Endothelial cell (in vitro differentiated cells): ENCODE results near the gene IL12RB2. TPM values are rescaled to one million over a fixed set of nuclear protein-coding genes. Genes with fewer than 3 reads are reported as not detected.

Source experiments
- DNase-seq: peaks from one replicate; pipeline ENCODE4 v3.0.0; 2021; ENCODE audit warnings: low spot score
- H3K27ac Mint-ChIP-seq: one replicate; pipeline ENCODE4 v1.8.0; 2021; ENCODE audit warnings: mixed read lengths, inconsistent platforms; ENCODE audit not compliant: unreplicated experiment
- H3K27me3 Mint-ChIP-seq: one replicate; pipeline ENCODE4 v1.8.0; 2021; ENCODE audit warnings: mild to moderate bottlenecking, moderate library complexity, mixed read lengths, inconsistent platforms; ENCODE audit not compliant: unreplicated experiment
- H3K36me3 Mint-ChIP-seq: one replicate; pipeline ENCODE4 v1.8.0; 2021; ENCODE audit warnings: mild to moderate bottlenecking, low read depth, mixed read lengths, inconsistent platforms; ENCODE audit not compliant: unreplicated experiment
- H3K4me1 Mint-ChIP-seq: one replicate; pipeline ENCODE4 v1.8.0; 2021; ENCODE audit warnings: mild to moderate bottlenecking, mixed read lengths, inconsistent platforms; ENCODE audit not compliant: unreplicated experiment
- H3K4me3 Mint-ChIP-seq: one replicate; pipeline ENCODE4 v1.8.0; 2021; ENCODE audit warnings: mild to moderate bottlenecking, mixed read lengths, inconsistent platforms; ENCODE audit not compliant: unreplicated experiment
- H3K9me3 Mint-ChIP-seq: one replicate; pipeline ENCODE4 v1.8.0; 2021; ENCODE audit warnings: mixed read lengths, inconsistent platforms; ENCODE audit not compliant: unreplicated experiment
- CTCF ChIP-seq: fragments of 200-600 bp; sonication (generic); IDR thresholded peaks from one replicate; pipeline ENCODE4 v1.5.0; 2021; ENCODE audit warnings: antibody characterized with exemption; ENCODE audit not compliant: unreplicated experiment
- total RNA-seq: library from RNA; stranded (reverse); fragmentation: NEBNext Ultra II Directional; extraction: Animal tissue kit (Norgen Biotek cat#: 25700); gene quantifications from one replicate; pipeline ENCODE4 v1.2.1, GENCODE V29; 2021; ENCODE audit not compliant: unreplicated experiment

IL12RB2 gene
- total RNA-seq, 1 donor from 2014 or later = 0.36 TPM

DNA sequence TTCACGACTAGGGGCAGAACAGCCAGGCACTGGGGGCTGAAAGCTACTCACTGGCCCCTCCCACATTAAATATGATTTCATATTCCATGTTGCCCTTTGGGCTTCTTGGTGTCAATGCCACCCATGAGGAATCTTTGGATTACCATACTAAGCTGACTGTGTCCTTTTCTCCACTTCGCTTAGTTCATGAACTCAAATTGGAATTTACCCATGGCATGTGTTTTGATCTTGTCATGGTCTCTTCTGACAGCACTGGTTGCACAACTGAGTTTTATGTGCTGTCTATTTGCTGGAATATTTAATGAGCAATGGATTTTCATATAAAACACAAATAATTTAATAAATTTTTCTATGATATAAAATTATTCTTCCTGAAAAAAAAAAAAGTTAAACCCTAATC is 63.4 kb downstream of the IL12RB2 start:
- peaks cover 2% of the 10 kb centered on the region for H3K27me3 Mint-ChIP-seq
- no peaks in the 10 kb centered on the region for H3K9me3 Mint-ChIP-seq
- DNase-seq = no peak
- no peaks in the 10 kb centered on the region for H3K36me3 Mint-ChIP-seq
- TF ChIP-seq CTCF = no peak
- H3K27ac Mint-ChIP-seq = no peak overlapping the region
- H3K4me3 Mint-ChIP-seq = no peak overlapping the region
- peaks cover under 1% of the 10 kb centered on the region for H3K4me1 Mint-ChIP-seq

- peaks cover 2% of the 10 kb centered on the region for H3K27me3 Mint-ChIP-seq
- H3K4me1 Mint-ChIP-seq = peaks cover 6% of the 10 kb centered on the region
- no peak overlapping the region for H3K4me3 Mint-ChIP-seq
- DNase-seq = no peak
- H3K9me3 Mint-ChIP-seq = no peaks in the 10 kb centered on the region
- H3K36me3 Mint-ChIP-seq = no peaks in the 10 kb centered on the region
- no peak overlapping the region for H3K27ac Mint-ChIP-seq
- TF ChIP-seq CTCF = no peak
These were observed 64.0 kb downstream of the IL12RB2 start for GRCh38 chr1:67371681-67372080.

DNA sequence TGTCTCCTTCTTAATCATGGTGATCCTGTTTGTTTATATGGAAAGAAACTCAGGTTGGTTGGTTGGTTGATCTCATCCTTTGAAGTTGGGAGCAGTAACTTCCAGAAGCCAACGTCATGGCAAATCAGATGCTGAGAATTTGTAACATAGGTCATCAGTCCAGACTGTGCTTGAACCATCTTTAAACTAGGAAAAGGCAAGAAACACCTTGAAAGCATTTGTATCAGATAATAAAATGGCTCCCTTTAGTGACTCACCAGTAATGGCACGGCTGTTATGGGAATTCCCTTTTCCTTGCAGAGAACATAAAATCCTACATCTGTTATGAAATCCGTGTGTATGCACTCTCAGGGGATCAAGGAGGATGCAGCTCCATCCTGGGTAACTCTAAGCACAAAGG is 64.5 kb downstream of the IL12RB2 start:
- H3K4me1 Mint-ChIP-seq = peaks cover 6% of the 10 kb centered on the region
- no peak for DNase-seq
- no peaks in the 10 kb centered on the region for H3K9me3 Mint-ChIP-seq
- no peak overlapping the region for H3K4me3 Mint-ChIP-seq
- H3K36me3 Mint-ChIP-seq = no peaks in the 10 kb centered on the region
- peaks cover 4% of the 10 kb centered on the region for H3K27me3 Mint-ChIP-seq
- TF ChIP-seq CTCF = no peak
- H3K27ac Mint-ChIP-seq = no peak overlapping the region

GRCh38 chr1:67372898-67373297 is 65.2 kb downstream of the IL12RB2 start:
- H3K27me3 Mint-ChIP-seq = peaks cover 5% of the 10 kb centered on the region
- no peak overlapping the region for H3K27ac Mint-ChIP-seq
- H3K36me3 Mint-ChIP-seq = no peaks in the 10 kb centered on the region
- peaks cover 6% of the 10 kb centered on the region for H3K4me1 Mint-ChIP-seq
- H3K4me3 Mint-ChIP-seq = no peak overlapping the region
- no peak for DNase-seq
- no peak for TF ChIP-seq CTCF
- H3K9me3 Mint-ChIP-seq = no peaks in the 10 kb centered on the region

GRCh38 chr1:67376381-67376780 is 68.7 kb downstream of the IL12RB2 start:
- no peak for TF ChIP-seq CTCF
- no peak overlapping the region for H3K27ac Mint-ChIP-seq
- H3K9me3 Mint-ChIP-seq = no peaks in the 10 kb centered on the region
- H3K36me3 Mint-ChIP-seq = no peaks in the 10 kb centered on the region
- peaks cover 6% of the 10 kb centered on the region for H3K4me1 Mint-ChIP-seq
- H3K4me3 Mint-ChIP-seq = no peak overlapping the region
- DNase-seq = no peak
- H3K27me3 Mint-ChIP-seq = peaks cover 5% of the 10 kb centered on the region
